GM18507 (cell line): ENCODE measurements around the gene PIK3R2.
"Not testable (repeated sequence)": the region's sequence is repeated elsewhere in the genome, so short reads cannot be mapped to it uniquely, and the experiment has no call there.

Experiments
- DNase-seq: peaks from one replicate; pipeline ENCODE4 v3.0.0; 2011; ENCODE audit warnings: low read depth; ENCODE audit not compliant: insufficient read length; ENCODE audit errors: extremely low spot score
- FAIRE-seq: peaks from 2 replicates; lab custom pipeline; 2011; peaks lifted over from hg19 to GRCh38; lab: Jason Lieb, UNC

The PIK3R2 gene

DNA sequence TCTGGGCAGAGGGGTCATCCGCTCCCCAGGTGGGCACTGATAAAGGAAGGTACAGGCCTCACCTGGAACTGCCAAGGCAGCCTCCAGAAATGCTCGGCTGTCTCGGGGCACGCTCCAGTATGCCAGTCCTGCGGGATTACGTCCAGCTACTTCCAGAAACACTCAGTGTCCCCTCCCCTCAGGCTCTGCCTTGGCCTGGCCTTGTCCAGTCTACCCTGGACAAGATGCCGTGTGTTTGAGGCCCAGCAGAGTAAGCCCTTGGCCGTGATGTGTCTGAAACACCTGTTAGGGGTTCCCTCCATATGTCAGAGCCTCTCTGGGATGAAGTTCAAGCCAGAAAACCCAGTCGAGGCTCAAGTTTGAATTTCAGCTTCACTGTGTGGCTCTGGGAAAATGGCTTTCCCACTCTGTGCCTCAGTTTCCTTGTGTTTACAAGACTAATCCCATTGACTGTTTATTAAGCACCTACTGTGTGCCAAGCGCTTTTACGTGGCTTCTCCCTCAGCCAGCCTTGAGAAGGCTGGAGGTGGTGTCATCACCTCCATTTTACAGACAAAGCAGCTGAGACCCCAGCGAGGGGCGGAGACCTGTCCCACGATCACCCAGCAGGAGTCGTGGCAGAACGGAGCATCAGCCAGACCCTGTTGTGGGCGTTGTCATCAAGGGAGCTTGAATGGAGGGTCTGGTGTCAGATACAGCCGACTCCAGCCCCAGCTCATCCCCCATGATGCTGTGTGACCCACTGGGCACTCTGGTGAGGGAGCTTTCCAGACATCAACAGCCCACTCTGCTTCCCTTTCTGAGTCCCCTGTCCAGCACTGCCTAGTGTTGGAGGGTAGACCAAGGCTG lies 2.0 kb upstream of the PIK3R2 start:
- FAIRE-seq (no peak), DNase-seq (no peak)

DNA sequence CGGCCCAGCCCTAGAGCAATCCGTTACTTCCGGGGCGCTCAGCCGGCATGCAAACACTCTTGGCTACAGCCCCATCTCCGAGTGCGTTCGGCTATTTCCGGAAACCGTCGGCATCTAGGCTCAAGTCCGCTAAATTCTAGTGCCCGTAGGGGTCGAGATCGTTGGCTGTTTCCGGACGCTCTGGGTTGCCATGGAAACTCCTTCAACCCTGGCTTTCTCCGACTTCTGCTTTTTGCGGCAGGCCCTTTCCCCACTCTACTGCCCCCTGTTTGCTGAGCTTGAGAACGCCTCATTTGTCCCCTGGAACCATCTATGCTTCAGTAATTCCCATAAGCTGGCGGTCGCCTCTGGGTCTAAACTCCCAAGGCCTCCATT lies 534 bp upstream of the PIK3R2 start:
- FAIRE-seq (peak; percentile 100), DNase-seq (peak; percentile 99)

DNA sequence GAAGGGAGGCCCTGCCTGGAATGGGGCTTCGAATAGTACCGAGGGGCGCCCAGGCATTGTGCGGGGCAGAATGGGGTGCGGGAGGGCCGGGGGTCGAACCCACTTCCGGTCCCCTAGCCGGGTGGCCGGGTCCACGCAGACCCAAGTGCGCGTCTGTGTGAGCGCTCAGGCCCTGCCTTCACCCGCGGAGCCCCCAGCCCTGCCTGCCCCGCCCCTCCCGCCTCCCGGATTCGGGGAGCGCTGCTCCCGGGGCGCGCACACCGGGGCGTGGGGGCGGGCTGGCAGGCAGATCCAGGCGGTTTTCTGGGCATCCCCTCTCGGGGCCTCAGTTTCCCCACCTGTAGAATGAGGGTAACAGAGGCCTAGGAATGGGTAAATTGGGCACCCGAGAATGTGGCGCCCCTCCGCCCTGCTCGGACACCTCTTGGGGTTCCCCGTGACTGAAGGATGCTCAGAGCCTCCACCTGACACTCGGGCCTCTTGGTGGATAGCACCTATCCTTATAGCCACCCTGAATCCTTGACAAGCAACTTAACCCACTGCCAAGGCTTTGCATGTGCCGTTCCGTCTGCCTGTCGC lies 682 bp downstream of the PIK3R2 start:
- FAIRE-seq (no peak), DNase-seq (no peak)

DNA sequence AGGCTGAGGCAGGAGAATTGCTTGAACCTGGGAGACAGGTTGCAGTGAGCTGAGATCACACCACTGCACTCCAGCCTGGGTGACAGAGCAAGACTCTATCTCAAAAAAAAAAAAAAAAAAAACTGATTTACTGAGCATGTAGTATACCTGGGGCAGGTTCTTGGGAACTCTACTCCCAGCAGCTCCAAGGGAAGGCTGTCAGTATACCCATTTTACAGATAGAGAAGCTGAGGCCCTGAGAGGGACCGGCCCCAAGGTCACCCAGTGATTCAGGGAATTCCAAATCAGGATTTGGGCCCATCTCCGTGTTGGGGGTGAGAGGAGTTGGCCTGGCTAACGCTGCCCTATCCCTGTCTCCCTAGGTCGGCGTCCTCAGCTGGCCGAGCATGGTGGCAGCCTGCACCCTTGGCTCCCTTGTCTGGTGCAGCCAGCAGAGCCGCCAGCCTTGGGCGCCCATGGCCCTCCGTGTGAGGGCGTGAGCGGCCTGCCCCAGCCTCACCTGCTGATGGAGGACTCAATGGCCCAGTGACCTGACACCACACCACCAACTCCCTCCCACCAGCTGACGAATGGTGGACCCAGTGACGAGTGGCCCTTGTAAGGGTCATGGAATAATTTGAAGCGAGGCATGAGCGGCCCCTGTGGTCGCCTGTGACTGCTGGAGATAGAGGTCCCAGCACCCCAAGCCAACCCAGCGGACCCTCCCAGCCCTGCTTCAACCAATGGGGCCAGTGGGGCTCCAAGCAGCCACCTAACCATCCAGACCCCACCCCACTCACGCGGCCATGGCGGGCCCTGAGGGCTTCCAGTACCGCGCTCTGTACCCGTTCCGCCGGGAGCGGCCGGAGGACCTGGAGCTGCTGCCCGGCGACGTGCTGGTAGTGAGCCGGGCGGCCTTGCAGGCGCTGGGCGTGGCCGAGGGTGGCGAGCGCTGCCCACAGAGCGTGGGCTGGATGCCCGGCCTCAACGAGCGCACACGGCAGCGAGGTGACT lies 2.4 kb downstream of the PIK3R2 start:
- no peak for FAIRE-seq

DNA sequence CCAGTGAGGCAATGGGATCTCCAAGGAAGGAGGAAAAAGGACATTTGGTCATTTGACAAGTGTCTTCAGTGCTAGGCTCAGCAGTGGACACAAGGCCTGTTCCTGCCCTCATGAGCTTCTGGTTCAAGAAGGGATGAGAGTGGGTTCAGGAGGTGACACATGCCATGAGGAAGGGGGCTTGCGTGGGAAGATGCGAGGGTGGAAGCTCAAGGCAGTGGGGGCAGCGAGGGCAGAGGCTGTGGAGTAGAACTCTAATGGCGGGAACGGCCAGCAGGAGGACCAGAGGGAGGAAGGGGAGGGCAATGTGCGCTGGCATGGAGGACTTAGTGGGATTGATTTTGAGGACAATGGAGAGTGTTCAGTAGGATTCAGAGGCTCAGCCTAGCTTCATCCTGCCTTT lies 3.3 kb downstream of the PIK3R2 start:
- no peak for FAIRE-seq

More for the DNA sequence above, 2.4 kb downstream of the PIK3R2 start:
- no peak for DNase-seq

DNA sequence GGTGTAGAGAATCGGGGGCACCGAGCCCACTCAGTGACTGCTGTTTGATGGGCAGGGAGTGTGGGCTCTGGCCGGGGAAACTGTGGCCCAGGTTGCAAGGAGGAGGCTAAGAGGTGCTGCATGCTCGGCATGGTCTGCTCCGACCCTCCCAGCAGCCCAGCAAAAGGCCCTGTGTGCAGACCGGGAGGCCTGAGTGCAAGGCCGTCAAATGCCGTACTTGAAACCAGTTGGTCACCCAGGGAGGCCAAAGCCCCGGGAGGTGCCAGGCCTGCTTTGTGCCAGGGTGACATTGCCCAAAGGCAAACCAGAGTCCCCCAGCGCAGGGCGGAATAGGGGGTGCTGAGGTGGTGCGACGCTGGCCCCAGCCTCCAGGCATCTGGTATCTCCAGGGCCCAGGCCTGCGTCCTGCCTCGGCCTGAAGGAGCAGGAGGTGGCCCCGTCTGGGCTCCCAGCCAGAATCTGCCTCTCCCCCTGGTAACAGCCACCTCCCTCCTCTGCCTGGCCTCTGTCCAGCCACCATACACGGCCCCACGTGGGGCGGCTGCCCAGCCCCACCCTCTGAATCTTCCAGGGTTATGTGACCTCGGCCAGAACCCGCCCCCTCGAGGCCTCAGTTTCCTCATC lies 4.0 kb downstream of the PIK3R2 start:
- FAIRE-seq (no peak), DNase-seq (no peak)

More for the DNA sequence above, 3.3 kb downstream of the PIK3R2 start:
- DNase-seq, result no peak

DNA sequence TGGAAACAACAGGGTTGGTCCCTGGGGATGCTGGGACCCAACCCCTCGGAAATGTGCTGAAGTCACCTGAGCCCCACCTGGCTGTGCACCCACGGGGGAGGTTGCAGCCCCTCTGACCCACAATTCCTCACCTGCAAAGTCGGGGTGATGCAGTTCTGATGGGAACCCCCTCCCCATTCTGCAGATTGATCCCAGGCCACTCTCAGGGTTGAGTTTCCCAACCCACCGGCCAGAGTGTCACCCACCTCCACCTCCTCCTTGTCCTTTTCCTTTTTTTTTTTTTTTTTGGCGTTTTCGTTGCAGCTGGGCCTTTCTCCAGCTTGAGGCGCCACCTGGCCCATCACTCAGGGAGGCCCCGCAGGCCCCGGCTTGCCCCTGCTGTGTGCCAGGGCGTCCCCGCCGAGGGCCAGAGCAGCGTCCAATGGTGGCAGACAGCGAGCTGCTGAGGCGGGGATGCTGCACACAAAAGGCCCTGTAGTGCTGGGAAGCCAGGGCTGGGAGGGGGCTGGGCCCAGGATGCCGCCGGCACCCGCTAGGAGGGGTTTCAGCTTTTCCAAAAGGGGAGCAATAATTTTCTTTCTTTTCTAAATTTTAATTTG lies 4.6 kb downstream of the PIK3R2 start:
- DNase-seq (no peak), FAIRE-seq (no peak)

DNA sequence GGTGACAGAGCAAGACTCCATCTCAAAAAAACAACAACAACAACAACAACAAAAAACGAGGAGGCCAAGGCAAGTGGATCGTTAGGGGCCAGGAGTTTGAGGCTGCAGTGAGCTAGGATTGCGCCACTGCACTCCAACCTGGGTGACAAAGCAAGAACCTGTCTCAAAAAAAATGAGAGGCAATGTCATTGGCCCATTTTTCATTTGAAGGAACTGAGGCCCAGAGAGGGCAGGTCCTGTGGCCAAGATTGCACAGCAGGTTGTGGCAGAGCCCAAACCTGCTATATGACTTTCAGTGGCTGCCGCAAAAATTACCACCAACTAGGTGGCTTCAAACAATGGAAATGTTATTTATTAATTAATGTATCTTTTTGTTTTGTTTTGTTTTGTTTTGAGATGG lies 5.5 kb downstream of the PIK3R2 start:
- DNase-seq (no peak), FAIRE-seq (no peak)

DNA sequence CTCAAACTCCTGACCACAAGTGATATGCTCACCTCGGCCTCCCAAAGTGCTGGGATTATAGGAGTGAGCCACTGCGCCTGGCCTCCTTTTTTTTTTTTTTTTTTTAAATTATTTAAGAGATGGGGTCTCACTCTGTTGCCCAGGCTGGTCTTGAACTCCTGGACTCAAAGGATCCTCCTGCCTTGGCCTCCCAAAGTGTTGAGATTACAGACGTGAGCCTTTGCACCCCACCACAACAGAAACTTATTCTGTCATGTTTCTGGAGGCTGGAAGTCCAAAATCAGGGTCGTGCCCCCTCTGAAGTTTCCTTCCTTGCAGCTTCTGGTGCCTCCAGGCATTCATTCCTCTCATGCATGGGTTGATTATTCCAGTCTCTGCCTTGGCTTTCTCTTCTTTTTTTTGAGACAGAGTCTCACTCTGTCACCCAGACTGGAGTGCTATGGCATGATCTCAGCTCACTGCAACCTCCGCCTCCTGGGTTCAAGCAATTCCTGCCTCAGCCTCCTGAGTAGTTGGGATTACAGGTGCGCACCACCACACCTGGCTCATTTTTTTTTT lies 6.2 kb downstream of the PIK3R2 start:
- not testable (repeated sequence) for DNase-seq, FAIRE-seq

DNA sequence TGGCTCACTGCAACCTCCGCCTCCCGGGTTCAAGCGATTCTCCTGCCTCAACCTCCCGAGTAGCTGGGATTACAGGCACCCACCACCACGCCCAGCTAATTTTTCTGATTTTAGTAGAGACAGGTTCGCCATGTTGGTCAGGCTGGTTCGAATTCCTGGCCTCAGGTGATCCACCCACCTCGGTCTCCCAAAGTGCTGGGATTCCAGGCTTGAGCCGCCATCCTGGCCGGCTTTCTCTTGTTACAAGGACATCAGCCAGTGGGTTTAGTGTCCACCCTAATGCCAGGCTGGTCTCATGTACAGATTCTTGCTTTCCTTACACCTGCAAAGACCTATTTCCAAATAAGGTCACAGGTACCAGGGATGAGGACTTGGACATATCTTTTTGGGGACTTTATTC lies 6.8 kb downstream of the PIK3R2 start:
- DNase-seq (no peak), FAIRE-seq (no peak)

DNA sequence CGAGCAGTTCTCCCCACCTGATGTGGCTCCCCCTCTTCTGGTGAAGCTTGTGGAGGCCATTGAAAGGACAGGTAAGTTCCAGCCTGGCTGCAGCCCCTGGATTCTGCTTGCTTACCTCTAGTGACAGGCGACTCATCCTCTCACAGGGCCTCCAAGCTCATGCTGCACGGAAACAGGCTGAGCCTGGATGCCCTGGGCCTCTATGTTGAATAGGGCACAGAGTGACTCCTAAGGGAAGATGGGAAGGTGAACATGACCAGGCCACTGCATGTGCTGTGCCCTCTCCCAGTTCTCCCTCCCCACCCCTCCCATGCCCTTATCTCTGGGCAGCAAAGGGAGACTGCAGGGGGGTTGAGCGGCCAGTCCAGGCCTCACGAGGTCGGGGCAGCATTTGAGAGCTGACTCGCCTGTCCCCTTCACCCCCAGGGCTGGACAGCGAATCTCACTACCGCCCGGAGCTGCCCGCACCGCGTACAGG lies 7.6 kb downstream of the PIK3R2 start:
- FAIRE-seq (no peak), DNase-seq (no peak)

DNA sequence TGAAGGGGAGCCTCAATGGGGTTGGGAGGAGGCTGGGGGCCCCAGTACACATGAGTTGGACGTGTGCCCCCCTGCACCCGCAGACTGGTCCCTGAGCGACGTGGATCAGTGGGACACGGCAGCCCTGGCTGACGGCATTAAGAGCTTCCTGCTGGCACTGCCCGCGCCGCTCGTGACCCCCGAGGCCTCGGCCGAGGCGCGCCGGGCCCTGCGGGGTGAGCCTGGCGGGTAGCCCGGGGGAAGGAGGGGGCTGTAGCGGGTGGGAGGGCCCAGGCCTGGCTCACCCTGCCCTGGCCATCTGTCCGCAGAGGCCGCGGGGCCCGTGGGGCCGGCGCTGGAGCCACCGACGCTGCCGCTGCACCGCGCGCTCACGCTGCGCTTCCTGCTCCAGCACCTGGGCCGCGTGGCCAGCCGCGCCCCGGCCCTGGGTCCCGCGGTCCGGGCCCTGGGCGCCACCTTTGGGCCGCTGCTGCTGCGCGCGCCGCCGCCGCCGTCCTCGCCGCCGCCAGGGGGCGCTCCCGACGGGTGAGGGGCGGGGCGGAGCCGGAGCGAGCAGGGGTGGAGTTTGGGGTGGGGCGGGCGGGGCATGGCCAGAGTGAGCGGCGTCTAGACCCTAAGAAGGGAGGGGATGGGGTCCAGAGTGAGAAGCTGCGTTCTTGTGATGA lies 8.1 kb downstream of the PIK3R2 start:
- FAIRE-seq, result peak; percentile 69

DNA sequence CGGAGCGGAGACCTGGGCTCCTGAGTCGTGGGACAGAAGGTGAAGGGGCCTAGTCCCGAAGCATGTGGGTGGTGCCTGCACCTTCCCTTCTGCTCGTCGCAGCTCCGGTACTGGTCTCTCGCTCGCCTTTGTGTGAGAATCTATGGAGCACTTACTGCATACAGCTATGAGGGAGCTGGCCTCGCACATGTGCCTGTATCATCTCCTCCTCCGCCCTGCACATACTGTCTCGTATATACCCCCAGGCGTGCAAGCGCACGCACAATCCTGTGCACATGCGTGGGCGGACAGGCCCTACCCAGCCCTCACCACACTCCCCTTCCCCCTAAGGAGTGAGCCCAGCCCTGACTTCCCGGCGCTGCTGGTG lies 8.7 kb downstream of the PIK3R2 start:
- DNase-seq (no peak), FAIRE-seq (no peak)

More for the DNA sequence above, 8.1 kb downstream of the PIK3R2 start:
- DNase-seq, result peak; percentile 87

DNA sequence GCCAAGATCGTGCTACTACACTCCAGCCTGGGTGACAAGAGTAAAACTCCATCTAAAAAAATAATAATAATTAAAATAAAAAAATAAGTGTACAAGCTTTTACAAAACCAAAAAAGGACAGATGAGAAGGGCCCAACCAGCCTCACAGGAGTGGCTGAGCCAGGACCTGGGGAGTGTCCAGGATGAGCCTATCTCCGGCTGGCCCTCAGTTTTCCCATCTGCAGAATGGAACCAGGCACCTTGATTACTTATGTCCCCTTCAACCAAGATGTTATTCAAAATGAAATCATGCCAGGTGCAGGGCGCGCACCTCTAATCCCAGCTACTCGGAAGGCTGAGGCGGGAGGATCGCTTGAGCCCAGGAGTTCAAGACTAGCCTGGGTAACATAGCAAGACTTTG lies 11.1 kb downstream of the PIK3R2 start:
- no peak for DNase-seq
- FAIRE-seq, result no peak

DNA sequence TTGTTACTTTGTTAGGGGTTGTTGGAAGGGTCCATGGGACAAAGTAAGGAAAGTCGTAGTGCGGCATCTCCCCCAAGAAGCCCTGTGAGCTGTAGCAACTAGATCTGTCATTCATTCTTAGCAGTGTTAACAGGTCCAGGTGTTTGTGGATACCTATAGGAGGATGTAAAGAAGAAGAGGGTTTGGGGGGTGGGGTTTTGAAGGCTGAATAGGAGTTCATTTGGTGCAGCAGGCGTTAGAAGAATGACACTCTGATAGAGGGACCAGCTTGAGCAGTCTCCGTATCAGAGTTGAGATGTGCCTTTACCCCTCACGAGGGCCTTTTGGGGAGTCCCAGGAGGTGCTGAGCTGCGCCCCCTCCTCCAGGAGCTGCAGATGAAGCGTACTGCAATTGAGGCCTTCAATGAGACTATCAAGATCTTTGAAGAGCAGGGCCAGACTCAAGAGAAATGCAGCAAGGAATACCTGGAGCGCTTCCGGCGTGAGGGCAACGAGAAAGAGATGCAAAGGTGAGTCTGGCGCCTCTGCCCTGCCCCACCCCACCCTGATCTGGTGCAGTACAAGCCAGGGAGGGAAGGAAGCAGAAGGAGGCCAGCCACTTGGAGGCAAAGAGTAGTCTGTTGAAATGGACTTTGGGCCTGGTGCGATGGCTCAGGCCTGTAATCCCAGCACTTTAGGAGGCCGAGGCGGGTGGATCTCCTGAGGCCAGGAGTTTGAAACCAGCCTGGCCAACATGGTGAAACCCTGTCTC lies 13.0 kb downstream of the PIK3R2 start:
- FAIRE-seq, result no peak
- DNase-seq, result no peak

DNA sequence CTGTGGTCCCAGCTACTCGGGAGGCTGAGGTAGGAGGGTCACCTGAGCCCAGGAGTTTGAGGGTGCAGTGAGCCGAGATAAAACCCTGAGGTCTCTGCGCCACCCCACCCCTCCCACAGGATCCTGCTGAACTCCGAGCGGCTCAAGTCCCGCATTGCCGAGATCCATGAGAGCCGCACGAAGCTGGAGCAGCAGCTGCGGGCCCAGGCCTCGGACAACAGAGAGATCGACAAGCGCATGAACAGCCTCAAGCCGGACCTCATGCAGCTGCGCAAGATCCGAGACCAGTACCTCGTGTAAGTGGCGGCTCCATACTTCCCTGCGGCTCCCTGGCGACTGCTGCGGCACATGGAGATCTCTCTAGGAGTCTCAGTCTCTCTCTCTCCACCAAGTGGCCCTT lies 14.0 kb downstream of the PIK3R2 start:
- DNase-seq (no peak), FAIRE-seq (no peak)

DNA sequence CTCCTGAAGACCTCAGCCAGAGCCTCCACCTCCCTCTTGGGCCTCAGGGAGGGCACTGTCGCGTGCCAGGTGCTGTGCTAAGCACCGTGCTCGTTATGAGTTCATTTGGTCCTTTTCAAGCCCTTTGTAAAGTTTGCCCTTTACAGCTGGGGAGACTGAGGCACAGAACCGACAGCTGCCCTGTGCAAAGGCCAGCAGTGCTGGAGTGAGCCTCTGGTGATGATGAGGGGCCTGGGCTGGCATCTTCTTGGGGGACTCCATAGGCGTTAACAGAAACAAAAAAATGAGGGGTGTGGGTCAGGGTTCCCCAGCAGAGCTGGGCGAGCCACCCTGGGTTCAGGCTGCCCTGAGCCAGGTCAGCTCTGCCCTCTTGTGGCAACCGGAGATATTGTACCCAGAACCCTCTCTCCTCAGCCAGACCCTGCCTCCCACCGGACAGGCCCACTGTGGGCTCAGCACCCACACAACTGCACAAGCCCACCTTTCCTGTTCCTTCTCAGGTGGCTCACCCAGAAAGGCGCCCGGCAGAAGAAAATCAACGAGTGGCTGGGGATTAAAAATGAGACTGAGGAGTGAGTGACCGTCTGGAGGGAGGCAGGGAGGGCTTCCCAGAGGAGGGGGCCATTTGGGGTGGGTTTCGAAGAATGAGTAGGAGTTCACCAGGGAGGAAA lies 15.1 kb downstream of the PIK3R2 start:
- DNase-seq, result no peak
- peak; percentile 93 for FAIRE-seq
